ENCODE data around the gene CIAO3. TPM values are rescaled to one million over a fixed set of nuclear protein-coding genes. Genes with fewer than 3 reads are reported as not detected.
A peak's percentile ranks its signal among the peaks of the same experiment; 100 is the strongest.

CIAO3 gene
- total and polyA plus RNA-seq, 10 of the 15 experiments (the other 5 are each of a cell fraction or from before 2014, with no cell fraction given): 1.4 to 37.5 (median 30.8) TPM

GRCh38 chr16:679814-680624, 60.8 kb downstream of the CIAO3 start, which contains the start of gene STUB1 (continued):
- TF ChIP-seq EP300 (IDR thresholded peaks at IDR 0.05; ENCODE audit: borderline replicate concordance in 1 of 2, control insufficient read depth in 1 of 2, low read depth in 2 of 2, low read length in 2 of 2) (no peak), CTCF (IDR thresholded peaks at IDR 0.05 in 2 of 3, conservative IDR thresholded peaks at IDR 0.05 in 1 of 3; ENCODE audit: control insufficient read depth in 2 of 3, extremely low read depth in 1 of 3, insufficient read depth in 1 of 3, low read depth in 3 of 3, low read length in 3 of 3) (no peak), ZNF384 (IDR thresholded peaks at IDR 0.05; ENCODE audit: borderline replicate concordance, low read depth, low read length) (no peak), TARDBP (IDR thresholded peaks at IDR 0.05; ENCODE audit: borderline replicate concordance) (no peak), DPF2 (IDR thresholded peaks at IDR 0.05) (peak; percentile 54), JUNB (IDR thresholded peaks at IDR 0.05) (no peak), IKZF1 (conservative IDR thresholded peaks at IDR 0.05) (peak; percentile 96), TBL1XR1 (IDR thresholded peaks at IDR 0.05; ENCODE audit: low read depth, low read length) (0 out of 2 replicates have a peak, but pooled peaks have one; percentile 15), STAT3 (IDR thresholded peaks at IDR 0.05; ENCODE audit: low read depth, low read length) (no peak), BCL3 (IDR thresholded peaks at IDR 0.05; ENCODE audit: borderline replicate concordance, insufficient read depth, low read depth, low read length, poor library complexity, severe bottlenecking) (no peak), SIN3A (IDR thresholded peaks at IDR 0.05; ENCODE audit: low read depth, low read length) (no peak), MTA2 (IDR thresholded peaks at IDR 0.05; ENCODE audit: low read depth) (no peak), ZBTB33 (IDR thresholded peaks at IDR 0.05) (no peak), RAD21 (IDR thresholded peaks at IDR 0.05; ENCODE audit: insufficient read depth, low read depth, low read length) (no peak), NR2C1 (IDR thresholded peaks at IDR 0.05) (peak; percentile 20; the same call in 1 of the 2 replicates)
- TF ChIP-seq, protein P1, sequence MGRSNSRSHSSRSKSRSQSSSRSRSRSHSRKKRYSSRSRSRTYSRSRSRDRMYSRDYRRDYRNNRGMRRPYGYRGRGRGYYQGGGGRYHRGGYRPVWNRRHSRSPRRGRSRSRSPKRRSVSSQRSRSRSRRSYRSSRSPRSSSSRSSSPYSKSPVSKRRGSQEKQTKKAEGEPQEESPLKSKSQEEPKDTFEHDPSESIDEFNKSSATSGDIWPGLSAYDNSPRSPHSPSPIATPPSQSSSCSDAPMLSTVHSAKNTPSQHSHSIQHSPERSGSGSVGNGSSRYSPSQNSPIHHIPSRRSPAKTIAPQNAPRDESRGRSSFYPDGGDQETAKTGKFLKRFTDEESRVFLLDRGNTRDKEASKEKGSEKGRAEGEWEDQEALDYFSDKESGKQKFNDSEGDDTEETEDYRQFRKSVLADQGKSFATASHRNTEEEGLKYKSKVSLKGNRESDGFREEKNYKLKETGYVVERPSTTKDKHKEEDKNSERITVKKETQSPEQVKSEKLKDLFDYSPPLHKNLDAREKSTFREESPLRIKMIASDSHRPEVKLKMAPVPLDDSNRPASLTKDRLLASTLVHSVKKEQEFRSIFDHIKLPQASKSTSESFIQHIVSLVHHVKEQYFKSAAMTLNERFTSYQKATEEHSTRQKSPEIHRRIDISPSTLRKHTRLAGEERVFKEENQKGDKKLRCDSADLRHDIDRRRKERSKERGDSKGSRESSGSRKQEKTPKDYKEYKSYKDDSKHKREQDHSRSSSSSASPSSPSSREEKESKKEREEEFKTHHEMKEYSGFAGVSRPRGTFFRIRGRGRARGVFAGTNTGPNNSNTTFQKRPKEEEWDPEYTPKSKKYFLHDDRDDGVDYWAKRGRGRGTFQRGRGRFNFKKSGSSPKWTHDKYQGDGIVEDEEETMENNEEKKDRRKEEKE (IDR thresholded peaks at IDR 0.05): peak; percentile 56; the same call in 1 of the 2 replicates
- TF ChIP-seq, protein P2, sequence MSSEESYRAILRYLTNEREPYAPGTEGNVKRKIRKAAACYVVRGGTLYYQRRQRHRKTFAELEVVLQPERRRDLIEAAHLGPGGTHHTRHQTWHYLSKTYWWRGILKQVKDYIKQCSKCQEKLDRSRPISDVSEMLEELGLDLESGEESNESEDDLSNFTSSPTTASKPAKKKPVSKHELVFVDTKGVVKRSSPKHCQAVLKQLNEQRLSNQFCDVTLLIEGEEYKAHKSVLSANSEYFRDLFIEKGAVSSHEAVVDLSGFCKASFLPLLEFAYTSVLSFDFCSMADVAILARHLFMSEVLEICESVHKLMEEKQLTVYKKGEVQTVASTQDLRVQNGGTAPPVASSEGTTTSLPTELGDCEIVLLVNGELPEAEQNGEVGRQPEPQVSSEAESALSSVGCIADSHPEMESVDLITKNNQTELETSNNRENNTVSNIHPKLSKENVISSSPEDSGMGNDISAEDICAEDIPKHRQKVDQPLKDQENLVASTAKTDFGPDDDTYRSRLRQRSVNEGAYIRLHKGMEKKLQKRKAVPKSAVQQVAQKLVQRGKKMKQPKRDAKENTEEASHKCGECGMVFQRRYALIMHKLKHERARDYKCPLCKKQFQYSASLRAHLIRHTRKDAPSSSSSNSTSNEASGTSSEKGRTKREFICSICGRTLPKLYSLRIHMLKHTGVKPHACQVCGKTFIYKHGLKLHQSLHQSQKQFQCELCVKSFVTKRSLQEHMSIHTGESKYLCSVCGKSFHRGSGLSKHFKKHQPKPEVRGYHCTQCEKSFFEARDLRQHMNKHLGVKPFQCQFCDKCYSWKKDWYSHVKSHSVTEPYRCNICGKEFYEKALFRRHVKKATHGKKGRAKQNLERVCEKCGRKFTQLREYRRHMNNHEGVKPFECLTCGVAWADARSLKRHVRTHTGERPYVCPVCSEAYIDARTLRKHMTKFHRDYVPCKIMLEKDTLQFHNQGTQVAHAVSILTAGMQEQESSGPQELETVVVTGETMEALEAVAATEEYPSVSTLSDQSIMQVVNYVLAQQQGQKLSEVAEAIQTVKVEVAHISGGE (CRISPR knock-in tag; IDR thresholded peaks at IDR 0.05): peak; percentile 34

Data from GM12878 (cell line).